ENCODE data around the gene SERINC3. TPM values are rescaled to one million over a fixed set of nuclear protein-coding genes. Genes with fewer than 3 reads are reported as not detected.

Gene SERINC3
- total RNA-seq, 1 donor from 2014 or later, result 47.1 TPM

DNA sequence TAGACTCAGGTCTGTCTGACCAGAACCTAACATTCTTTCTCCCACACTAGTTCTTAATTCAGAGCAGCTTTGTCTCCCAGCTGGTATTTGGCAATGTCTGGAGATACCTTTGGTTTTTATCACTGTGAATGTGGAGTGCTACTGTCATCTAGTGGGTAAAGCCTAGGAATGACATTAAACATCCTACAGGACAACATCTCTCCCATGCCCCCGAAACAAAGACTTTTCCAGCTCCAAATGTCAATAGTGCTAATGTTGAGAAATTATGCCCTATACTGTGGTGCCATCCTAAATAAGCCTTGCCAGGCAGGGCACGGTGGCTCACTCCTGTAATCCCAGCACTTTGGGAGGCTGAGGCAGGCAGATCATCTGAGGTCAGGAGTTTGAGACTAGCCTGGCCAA, 50.4 kb downstream of the SERINC3 start:
- no peak for DNase-seq (ENCODE audit: extremely low spot score, unreplicated experiment)
- no peak overlapping the region for H3K27ac Mint-ChIP-seq

DNA sequence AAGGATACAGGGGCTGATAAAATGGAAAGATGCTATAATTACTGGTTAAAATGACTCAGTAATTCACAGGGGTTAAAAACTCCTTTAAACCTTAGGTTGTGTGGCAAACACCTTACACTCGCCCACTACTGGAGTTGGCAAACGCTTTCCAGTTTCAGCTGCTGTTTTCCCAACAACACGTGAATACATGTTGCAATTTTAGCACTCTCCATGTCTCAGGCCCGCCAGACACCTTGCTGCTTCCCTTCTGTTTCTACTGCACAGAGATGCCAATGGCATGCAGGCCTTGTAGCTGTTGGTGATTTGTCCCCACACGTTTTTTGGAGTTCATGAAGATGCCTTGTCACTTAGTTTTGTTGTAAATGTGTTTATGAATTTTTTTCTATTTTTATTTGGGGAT, 51.5 kb downstream of the SERINC3 start:
- no peaks in the 10 kb centered on the region for H3K9me3 Mint-ChIP-seq
- H3K4me1 Mint-ChIP-seq (ENCODE audit: unreplicated experiment), result peaks cover 6% of the 10 kb centered on the region
- H3K36me3 Mint-ChIP-seq, result no peaks in the 10 kb centered on the region
- no peak overlapping the region for H3K4me3 Mint-ChIP-seq
- peaks cover 4% of the 10 kb centered on the region for H3K27me3 Mint-ChIP-seq
- TF ChIP-seq, protein P1, sequence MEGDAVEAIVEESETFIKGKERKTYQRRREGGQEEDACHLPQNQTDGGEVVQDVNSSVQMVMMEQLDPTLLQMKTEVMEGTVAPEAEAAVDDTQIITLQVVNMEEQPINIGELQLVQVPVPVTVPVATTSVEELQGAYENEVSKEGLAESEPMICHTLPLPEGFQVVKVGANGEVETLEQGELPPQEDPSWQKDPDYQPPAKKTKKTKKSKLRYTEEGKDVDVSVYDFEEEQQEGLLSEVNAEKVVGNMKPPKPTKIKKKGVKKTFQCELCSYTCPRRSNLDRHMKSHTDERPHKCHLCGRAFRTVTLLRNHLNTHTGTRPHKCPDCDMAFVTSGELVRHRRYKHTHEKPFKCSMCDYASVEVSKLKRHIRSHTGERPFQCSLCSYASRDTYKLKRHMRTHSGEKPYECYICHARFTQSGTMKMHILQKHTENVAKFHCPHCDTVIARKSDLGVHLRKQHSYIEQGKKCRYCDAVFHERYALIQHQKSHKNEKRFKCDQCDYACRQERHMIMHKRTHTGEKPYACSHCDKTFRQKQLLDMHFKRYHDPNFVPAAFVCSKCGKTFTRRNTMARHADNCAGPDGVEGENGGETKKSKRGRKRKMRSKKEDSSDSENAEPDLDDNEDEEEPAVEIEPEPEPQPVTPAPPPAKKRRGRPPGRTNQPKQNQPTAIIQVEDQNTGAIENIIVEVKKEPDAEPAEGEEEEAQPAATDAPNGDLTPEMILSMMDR (conservative IDR thresholded peaks at IDR 0.05), result no peak
- DNase-seq (ENCODE audit: extremely low spot score, unreplicated experiment), result no peak
- H3K27ac Mint-ChIP-seq, result no peak overlapping the region

More for the DNA sequence above, 50.4 kb downstream of the SERINC3 start:
- no peaks in the 10 kb centered on the region for H3K9me3 Mint-ChIP-seq
- no peaks in the 10 kb centered on the region for H3K36me3 Mint-ChIP-seq
- H3K27me3 Mint-ChIP-seq, result peaks cover 4% of the 10 kb centered on the region
- TF ChIP-seq, protein P1 (conservative IDR thresholded peaks at IDR 0.05), result peak; percentile 49
- no peak overlapping the region for H3K4me3 Mint-ChIP-seq
- peaks cover 10% of the 10 kb centered on the region for H3K4me1 Mint-ChIP-seq (ENCODE audit: unreplicated experiment)

DNA sequence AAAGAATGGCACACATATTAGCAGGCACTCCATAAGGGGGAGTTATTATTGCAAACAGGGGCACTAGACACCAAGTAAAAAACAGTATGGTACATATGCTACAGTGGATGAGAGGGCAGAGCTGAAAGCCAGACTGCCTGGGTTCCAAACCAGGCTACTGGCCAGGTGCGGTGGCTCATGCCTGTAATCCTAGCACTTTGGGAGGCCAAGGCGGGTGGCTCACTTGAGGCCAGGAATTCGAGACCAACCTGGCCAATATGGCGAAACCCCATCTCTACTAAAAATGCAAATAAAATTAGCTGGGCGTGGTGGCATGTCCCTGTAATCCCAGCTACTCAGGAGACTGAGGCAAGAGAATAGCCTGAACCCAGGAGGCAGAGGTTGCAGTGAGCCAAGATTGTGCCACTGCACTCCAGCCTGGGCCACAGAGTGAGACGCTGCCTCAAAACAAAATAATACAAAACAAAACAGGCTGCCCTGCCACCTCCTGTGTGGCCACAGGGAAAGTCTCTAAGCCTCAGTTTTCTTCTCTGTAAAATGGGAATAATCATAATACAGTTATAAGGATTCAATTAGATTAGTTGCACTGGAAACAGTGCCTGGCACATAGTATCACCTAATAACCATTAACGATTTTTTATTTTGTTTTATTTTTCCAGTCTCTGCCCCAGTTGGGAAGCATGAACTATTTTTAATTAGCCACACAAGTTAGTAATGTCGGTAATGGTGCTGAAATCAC, 53.7 kb downstream of the SERINC3 start:
- no peaks in the 10 kb centered on the region for H3K9me3 Mint-ChIP-seq
- H3K27ac Mint-ChIP-seq, result no peak overlapping the region
- H3K4me3 Mint-ChIP-seq, result no peak overlapping the region
- no peaks in the 10 kb centered on the region for H3K36me3 Mint-ChIP-seq
- no peak for DNase-seq (ENCODE audit: extremely low spot score, unreplicated experiment)
- no peaks in the 10 kb centered on the region for H3K4me1 Mint-ChIP-seq (ENCODE audit: unreplicated experiment)
- TF ChIP-seq, protein P1 (conservative IDR thresholded peaks at IDR 0.05), result no peak
- H3K27me3 Mint-ChIP-seq, result peaks cover 4% of the 10 kb centered on the region

DNA sequence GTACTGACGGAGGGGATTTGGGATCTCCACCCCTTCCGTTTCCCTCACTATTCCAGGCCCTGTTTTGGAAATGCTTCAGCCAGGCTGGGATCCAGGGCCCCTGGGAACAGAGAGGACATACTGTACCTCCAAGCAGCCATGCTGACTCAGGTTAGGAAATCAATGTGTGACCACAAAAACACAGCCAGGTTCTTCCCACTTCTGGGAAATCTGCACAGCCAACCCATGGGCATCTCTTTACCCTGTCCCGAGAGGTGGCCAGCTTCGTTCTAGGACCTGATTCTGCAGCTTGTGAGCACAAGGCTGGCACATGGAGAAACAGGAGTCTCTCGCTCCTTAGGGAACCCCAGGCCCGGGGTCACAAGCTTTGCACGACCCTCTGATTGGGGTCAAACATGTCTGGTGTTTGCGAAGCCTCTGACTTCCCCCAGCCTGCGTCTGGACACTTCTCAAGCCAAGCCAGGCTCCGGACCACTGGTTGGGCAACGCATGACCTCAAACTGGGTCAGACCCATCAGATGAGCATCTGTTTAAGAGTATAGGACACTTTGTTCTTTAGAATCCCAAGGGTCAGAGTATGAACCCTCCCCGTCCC, 54.5 kb downstream of the SERINC3 start:
- Mint-ChIP-seq H3K9me3 (no peaks in the 10 kb centered on the region), H3K36me3 (no peaks in the 10 kb centered on the region), H3K4me3 (no peak overlapping the region), H3K4me1 (ENCODE audit: unreplicated experiment) (no peaks in the 10 kb centered on the region), H3K27me3 (peaks cover 4% of the 10 kb centered on the region), H3K27ac (no peak overlapping the region)
- DNase-seq (ENCODE audit: extremely low spot score, unreplicated experiment), result no peak
- TF ChIP-seq, protein P1 (conservative IDR thresholded peaks at IDR 0.05), result no peak

DNA sequence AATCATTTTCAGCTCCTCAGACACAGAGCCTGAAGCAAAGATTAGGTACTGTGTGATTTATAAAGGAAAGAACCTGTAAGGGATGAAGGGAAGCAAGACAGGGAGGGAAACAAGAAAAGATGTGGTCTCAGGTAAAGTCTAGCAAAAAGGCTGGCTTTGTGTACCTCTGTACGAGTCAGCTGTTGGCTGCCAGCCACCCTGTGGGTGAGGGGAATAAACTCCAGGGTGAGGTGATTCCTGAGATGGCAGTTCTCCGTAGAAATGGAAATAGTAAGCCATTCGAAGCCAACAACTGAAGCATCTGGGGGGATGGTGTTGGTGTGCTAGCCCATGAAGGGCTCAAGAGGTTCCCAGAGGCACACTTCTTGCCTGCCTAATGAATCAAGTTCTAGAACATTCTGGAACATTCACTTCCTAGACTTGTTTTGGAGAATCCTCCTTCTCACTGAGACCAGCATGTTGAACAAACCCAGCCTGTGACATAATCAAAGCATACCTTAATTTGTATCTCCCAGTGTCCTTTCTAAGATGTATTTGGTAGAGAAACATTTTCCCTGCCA, 56.8 kb downstream of the SERINC3 start:
- DNase-seq (ENCODE audit: extremely low spot score, unreplicated experiment), result no peak
- H3K36me3 Mint-ChIP-seq, result no peaks in the 10 kb centered on the region
- H3K9me3 Mint-ChIP-seq, result no peaks in the 10 kb centered on the region
- no peaks in the 10 kb centered on the region for H3K4me1 Mint-ChIP-seq (ENCODE audit: unreplicated experiment)
- no peaks in the 10 kb centered on the region for H3K27me3 Mint-ChIP-seq
- no peak overlapping the region for H3K27ac Mint-ChIP-seq
- no peak overlapping the region for H3K4me3 Mint-ChIP-seq
- TF ChIP-seq, protein P1 (conservative IDR thresholded peaks at IDR 0.05), result no peak

All from type B pancreatic cell (in vitro differentiated cells).